Prostate gland (tissue), 2 donors: ENCODE measurements around the gene SLC9A4.

Experiments
- POLR2A ChIP-seq: fragments of 450-650 bp; IDR thresholded peaks from one replicate; pipeline ENCODE4 v1.6.1; 2016; ENCODE audit warnings: antibody characterized with exemption, mild to moderate bottlenecking
- TF ChIP-seq, protein P1 (sequence below), 4 experiments: fragments of 200-600 bp in 2 of 4; fragments of 450-650 bp in 2 of 4; sonication (generic) in 2 of 4; IDR thresholded peaks; 1 replicate in 3 of 4; 2 replicates in 1 of 4; pipeline ENCODE4 v1.5.1; 2016 to 2019; ENCODE audit warnings: antibody characterized with exemption in 4 of 4, mild to moderate bottlenecking in 2 of 4, moderate library complexity in 2 of 4

DNA sequence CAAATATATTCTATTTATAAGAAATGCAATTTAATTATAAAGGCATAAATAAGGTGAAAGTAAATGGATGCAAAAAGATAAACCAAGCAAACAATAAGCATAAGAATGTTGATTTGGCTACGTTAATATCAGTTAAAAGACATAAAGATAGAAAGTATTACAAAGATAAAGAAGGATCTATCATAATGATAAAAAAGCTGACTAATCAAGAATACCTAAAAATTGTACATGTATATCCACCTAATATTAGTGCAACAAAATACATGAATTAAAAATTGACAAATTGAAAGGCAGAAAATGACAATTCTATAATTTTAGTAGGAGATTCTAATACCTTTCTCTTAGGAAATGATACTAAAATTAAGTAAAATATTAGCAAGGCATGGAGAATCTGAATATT, 21.5 kb downstream of the SLC9A4 start:
- TF ChIP-seq, protein P1, sequence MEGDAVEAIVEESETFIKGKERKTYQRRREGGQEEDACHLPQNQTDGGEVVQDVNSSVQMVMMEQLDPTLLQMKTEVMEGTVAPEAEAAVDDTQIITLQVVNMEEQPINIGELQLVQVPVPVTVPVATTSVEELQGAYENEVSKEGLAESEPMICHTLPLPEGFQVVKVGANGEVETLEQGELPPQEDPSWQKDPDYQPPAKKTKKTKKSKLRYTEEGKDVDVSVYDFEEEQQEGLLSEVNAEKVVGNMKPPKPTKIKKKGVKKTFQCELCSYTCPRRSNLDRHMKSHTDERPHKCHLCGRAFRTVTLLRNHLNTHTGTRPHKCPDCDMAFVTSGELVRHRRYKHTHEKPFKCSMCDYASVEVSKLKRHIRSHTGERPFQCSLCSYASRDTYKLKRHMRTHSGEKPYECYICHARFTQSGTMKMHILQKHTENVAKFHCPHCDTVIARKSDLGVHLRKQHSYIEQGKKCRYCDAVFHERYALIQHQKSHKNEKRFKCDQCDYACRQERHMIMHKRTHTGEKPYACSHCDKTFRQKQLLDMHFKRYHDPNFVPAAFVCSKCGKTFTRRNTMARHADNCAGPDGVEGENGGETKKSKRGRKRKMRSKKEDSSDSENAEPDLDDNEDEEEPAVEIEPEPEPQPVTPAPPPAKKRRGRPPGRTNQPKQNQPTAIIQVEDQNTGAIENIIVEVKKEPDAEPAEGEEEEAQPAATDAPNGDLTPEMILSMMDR (IDR thresholded peaks at IDR 0.05): no peak
- TF ChIP-seq POLR2A: no peak
